Measurements from ENCODE around the gene SPATA32.

The SPATA32 gene

GRCh38 chr17:45274033-45274432 is 12.1 kb upstream of the SPATA32 start:
- Histone ChIP-seq H3K36me3 (ENCODE audit: insufficient read depth, low read length) (peaks cover 36% of the 10 kb centered on the region), H3K4me1 (ENCODE audit: insufficient read depth, low read length) (no peaks in the 10 kb centered on the region), H3K27me3 (ENCODE audit: insufficient read depth, low read length) (no peaks in the 10 kb centered on the region), H2AFZ (ENCODE audit: low read depth, low read length) (no peak overlapping the region), H3K4me3 (ENCODE audit: low read length) (no peak overlapping the region), H3K9me3 (ENCODE audit: low read length) (no peaks in the 10 kb centered on the region)

DNA sequence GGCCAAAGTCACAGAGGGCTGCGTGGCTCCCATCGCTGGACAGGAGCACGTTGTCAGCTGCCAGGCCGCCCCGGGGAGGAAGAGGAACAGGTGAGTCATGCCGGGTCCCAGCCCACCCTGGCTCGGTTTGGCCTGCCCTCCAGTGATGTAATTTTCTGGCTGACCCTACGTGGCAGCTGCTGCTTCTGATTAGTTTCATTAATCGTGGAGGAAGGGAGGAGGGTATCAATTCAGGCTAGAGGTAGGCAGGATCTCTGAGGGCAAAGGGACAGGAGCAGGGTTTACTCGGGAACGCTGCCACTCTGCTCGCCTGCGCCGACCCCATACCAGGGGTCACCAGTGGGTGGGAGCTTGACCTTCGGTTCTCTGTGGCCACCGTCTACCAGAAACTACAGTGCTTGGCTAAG is 11.7 kb upstream of the SPATA32 start:
- H2AFZ ChIP-seq (ENCODE audit: low read depth, low read length), result no peak overlapping the region
- H3K9me3 ChIP-seq (ENCODE audit: low read length), result no peaks in the 10 kb centered on the region
- H3K27me3 ChIP-seq (ENCODE audit: insufficient read depth, low read length), result no peaks in the 10 kb centered on the region
- no peaks in the 10 kb centered on the region for H3K4me1 ChIP-seq (ENCODE audit: insufficient read depth, low read length)
- peaks cover 40% of the 10 kb centered on the region for H3K36me3 ChIP-seq (ENCODE audit: insufficient read depth, low read length)
- H3K4me3 ChIP-seq (ENCODE audit: low read length), result no peak overlapping the region

DNA sequence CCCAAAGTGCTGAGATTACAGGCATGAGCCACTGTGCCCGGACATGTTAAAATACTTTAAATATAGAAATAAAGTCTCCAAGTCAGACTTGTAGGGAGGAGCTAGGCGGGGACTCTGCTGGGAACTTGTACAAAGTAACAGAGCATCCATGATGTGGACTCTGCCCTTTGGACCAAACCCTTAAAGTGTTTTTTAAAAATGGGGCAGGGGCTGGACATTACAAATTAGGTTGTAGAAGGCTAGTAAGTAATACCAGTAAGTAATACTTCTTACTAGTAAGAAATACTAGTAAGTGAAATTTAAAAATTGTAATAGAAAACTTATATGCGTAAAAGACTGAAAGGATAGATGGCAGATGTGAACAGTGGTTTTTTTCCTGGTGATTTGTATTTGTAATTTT is 9.7 kb upstream of the SPATA32 start:
- Histone ChIP-seq H2AFZ (ENCODE audit: low read depth, low read length) (no peak overlapping the region), H3K36me3 (ENCODE audit: insufficient read depth, low read length) (peaks cover 58% of the 10 kb centered on the region), H3K9me3 (ENCODE audit: low read length) (no peaks in the 10 kb centered on the region), H3K27me3 (ENCODE audit: insufficient read depth, low read length) (no peaks in the 10 kb centered on the region), H3K4me3 (ENCODE audit: low read length) (no peak overlapping the region), H3K4me1 (ENCODE audit: insufficient read depth, low read length) (no peaks in the 10 kb centered on the region)

GRCh38 chr17:45270828-45271418 is 9.0 kb upstream of the SPATA32 start:
- Histone ChIP-seq H3K36me3 (ENCODE audit: insufficient read depth, low read length) (peaks cover 63% of the 10 kb centered on the region), H3K27me3 (ENCODE audit: insufficient read depth, low read length) (no peaks in the 10 kb centered on the region), H3K4me3 (ENCODE audit: low read length) (no peak overlapping the region), H2AFZ (ENCODE audit: low read depth, low read length) (no peak overlapping the region), H3K9me3 (ENCODE audit: low read length) (no peaks in the 10 kb centered on the region), H3K4me1 (ENCODE audit: insufficient read depth, low read length) (no peaks in the 10 kb centered on the region)

DNA sequence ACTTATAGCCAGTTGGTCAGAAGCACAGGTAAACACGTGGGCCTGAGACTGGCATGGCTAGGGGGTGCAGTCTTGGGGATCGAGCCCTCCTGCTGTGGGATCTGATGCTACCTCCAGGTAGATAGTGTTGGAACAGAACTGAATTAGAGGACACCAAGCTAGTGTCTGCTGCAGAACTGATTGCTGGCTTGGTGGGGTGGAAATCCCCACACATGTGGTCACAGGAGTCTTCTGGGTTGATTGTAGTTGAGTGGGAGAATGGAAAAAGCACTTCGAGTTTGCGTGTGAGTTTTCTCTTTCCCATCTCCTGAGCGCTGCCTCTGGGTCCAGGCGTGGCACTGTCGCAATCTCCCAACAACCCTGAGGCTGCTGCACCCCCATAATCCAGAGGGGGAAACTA is 8.0 kb upstream of the SPATA32 start:
- Histone ChIP-seq H3K27me3 (ENCODE audit: insufficient read depth, low read length) (no peaks in the 10 kb centered on the region), H3K4me1 (ENCODE audit: insufficient read depth, low read length) (no peaks in the 10 kb centered on the region), H3K9me3 (ENCODE audit: low read length) (no peaks in the 10 kb centered on the region), H2AFZ (ENCODE audit: low read depth, low read length) (no peak overlapping the region), H3K36me3 (ENCODE audit: insufficient read depth, low read length) (peaks cover 70% of the 10 kb centered on the region), H3K4me3 (ENCODE audit: low read length) (no peak overlapping the region)

DNA sequence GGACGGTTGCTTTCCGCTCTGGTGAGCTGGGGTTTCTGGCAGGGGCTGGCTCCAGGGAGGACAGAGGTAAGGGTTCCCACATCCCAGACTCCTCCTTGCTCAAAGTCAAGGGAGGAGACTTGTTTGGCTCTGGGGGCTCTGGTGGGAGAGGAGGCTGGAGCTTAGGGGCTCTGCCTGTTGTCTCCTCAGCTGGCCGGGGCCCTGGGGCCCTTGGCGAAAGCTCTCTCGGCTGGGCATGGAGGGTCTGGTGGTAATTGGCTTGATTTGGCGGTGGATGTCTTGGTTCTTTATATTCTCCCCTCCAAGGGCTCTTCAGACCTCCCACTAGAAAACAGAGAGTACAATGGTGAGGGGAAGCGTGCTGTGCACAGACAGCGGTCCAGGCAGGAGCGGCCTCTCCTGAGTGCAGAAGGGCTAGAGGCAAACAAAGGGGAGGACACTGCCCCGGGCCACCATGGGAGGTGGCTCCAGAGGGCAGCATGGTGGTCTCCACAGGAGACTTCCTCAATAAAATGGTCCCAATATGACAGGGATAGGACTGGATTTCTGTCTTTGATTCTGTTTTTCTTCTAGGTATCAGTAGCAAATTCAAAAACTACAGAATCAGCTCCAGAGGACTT is 5.7 kb upstream of the SPATA32 start:
- H3K27me3 ChIP-seq (ENCODE audit: insufficient read depth, low read length), result no peaks in the 10 kb centered on the region
- no peak overlapping the region for H2AFZ ChIP-seq (ENCODE audit: low read depth, low read length)
- H3K4me1 ChIP-seq (ENCODE audit: insufficient read depth, low read length), result no peaks in the 10 kb centered on the region
- no peak overlapping the region for H3K4me3 ChIP-seq (ENCODE audit: low read length)
- peaks cover 67% of the 10 kb centered on the region for H3K36me3 ChIP-seq (ENCODE audit: insufficient read depth, low read length)
- no peaks in the 10 kb centered on the region for H3K9me3 ChIP-seq (ENCODE audit: low read length)

- Histone ChIP-seq H3K36me3 (ENCODE audit: insufficient read depth, low read length) (peaks cover 67% of the 10 kb centered on the region), H2AFZ (ENCODE audit: low read depth, low read length) (no peak overlapping the region), H3K4me1 (ENCODE audit: insufficient read depth, low read length) (no peaks in the 10 kb centered on the region), H3K27me3 (ENCODE audit: insufficient read depth, low read length) (no peaks in the 10 kb centered on the region), H3K9me3 (ENCODE audit: low read length) (no peaks in the 10 kb centered on the region), H3K4me3 (ENCODE audit: low read length) (no peak overlapping the region)
Observed at GRCh38 chr17:45266372-45266926, 4.6 kb upstream of the SPATA32 start.

- Histone ChIP-seq H3K36me3 (ENCODE audit: insufficient read depth, low read length) (peaks cover 65% of the 10 kb centered on the region), H3K27me3 (ENCODE audit: insufficient read depth, low read length) (no peaks in the 10 kb centered on the region), H2AFZ (ENCODE audit: low read depth, low read length) (no peak overlapping the region), H3K4me3 (ENCODE audit: low read length) (no peak overlapping the region), H3K9me3 (ENCODE audit: low read length) (no peaks in the 10 kb centered on the region), H3K4me1 (ENCODE audit: insufficient read depth, low read length) (no peaks in the 10 kb centered on the region)
Observed at GRCh38 chr17:45265821-45266220, 3.9 kb upstream of the SPATA32 start.

- no peaks in the 10 kb centered on the region for H3K27me3 ChIP-seq (ENCODE audit: insufficient read depth, low read length)
- no peaks in the 10 kb centered on the region for H3K4me1 ChIP-seq (ENCODE audit: insufficient read depth, low read length)
- no peak overlapping the region for H2AFZ ChIP-seq (ENCODE audit: low read depth, low read length)
- peaks cover 56% of the 10 kb centered on the region for H3K36me3 ChIP-seq (ENCODE audit: insufficient read depth, low read length)
- H3K4me3 ChIP-seq (ENCODE audit: low read length), result no peak overlapping the region
- no peaks in the 10 kb centered on the region for H3K9me3 ChIP-seq (ENCODE audit: low read length)
Observed at GRCh38 chr17:45264988-45265387, 3.1 kb upstream of the SPATA32 start.

DNA sequence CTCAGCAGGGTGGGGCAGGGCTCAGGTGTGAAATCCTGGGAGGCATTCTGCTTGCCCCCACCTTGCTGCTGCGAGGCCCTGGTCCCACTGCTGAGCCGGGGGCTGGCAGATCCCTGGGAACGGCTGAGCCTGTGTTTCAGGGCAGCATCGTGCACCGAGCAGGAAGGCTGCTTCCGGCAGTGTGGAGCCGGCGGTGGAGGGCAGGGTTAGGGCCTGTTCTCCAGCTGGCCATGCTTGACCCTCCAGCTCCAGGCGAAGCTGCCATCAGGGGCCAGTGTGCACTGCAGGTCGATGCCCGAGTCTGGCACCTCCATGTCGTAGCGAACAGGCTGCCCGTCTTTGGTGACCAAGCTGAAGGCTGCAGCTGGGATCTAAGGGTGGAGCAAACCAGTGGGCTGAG is 2.5 kb upstream of the SPATA32 start:
- no peak overlapping the region for H3K4me3 ChIP-seq (ENCODE audit: low read length)
- no peaks in the 10 kb centered on the region for H3K27me3 ChIP-seq (ENCODE audit: insufficient read depth, low read length)
- H3K36me3 ChIP-seq (ENCODE audit: insufficient read depth, low read length), result peaks cover 51% of the 10 kb centered on the region
- H3K9me3 ChIP-seq (ENCODE audit: low read length), result no peaks in the 10 kb centered on the region
- H2AFZ ChIP-seq (ENCODE audit: low read depth, low read length), result no peak overlapping the region
- no peaks in the 10 kb centered on the region for H3K4me1 ChIP-seq (ENCODE audit: insufficient read depth, low read length)

- Histone ChIP-seq H3K9me3 (ENCODE audit: low read length) (no peaks in the 10 kb centered on the region), H3K4me1 (ENCODE audit: insufficient read depth, low read length) (no peaks in the 10 kb centered on the region), H2AFZ (ENCODE audit: low read depth, low read length) (no peak overlapping the region), H3K4me3 (ENCODE audit: low read length) (no peak overlapping the region), H3K36me3 (ENCODE audit: insufficient read depth, low read length) (peaks cover 42% of the 10 kb centered on the region), H3K27me3 (ENCODE audit: insufficient read depth, low read length) (no peaks in the 10 kb centered on the region)
Observed at GRCh38 chr17:45263477-45263860, 1.6 kb upstream of the SPATA32 start.

DNA sequence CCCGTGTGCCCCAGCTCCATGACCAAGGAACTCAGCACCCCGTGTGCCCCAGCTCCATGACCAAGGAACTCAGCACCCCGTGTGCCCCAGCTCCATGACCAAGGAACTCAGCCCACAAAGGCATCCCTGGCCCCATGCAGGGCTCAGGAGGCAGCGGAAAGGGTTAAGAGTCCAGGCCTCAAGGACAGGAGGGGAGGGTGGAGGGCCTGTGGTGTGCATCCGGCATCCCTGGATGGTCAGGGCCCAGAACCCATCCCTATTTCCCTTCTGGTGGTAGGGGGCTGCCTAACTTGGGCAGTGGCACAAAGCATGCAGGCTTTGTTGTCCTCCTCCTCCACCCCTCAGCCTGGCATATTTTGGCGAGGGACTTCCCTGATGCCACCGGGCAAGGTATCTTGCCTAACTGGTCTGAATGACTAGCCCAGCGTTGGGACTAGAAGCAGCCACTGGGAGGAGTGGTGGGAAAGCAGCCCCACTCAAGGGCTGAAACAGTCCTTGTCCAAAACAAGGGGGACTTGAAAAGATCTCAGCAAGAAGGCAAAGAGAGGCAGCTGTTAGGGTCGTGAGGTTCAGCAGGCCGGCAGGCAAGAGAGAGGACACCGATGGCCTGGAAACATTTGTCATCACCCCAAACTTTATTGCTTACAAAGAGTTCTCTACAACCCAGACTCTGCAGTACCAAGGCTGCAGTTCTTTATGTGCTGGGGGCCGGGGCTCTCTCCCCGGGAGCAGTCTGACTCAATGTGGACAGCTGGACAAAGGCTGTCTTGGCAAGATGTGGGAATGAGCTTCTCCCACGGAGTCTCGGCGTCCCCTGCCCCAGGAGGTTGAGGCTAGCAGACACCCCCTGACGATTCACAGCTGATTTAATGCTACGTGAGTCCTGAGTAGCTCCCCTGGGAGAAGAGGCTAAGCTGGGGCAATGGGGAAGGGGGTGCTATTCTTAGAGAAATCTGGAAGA is 902 bp upstream of the SPATA32 start:
- Histone ChIP-seq H2AFZ (ENCODE audit: low read depth, low read length) (no peak overlapping the region), H3K27me3 (ENCODE audit: insufficient read depth, low read length) (no peaks in the 10 kb centered on the region), H3K9me3 (ENCODE audit: low read length) (no peaks in the 10 kb centered on the region)

GRCh38 chr17:45260204-45260783 is 1.6 kb downstream of the SPATA32 start:
- no peaks in the 10 kb centered on the region for H3K27me3 ChIP-seq (ENCODE audit: insufficient read depth, low read length)
- no peaks in the 10 kb centered on the region for H3K9me3 ChIP-seq (ENCODE audit: low read length)
- H3K36me3 ChIP-seq (ENCODE audit: insufficient read depth, low read length), result peaks cover 16% of the 10 kb centered on the region
- no peak overlapping the region for H2AFZ ChIP-seq (ENCODE audit: low read depth, low read length)
- no peak overlapping the region for H3K4me3 ChIP-seq (ENCODE audit: low read length)
- H3K4me1 ChIP-seq (ENCODE audit: insufficient read depth, low read length), result no peaks in the 10 kb centered on the region

More for the DNA sequence above, 902 bp upstream of the SPATA32 start:
- Histone ChIP-seq H3K4me1 (ENCODE audit: insufficient read depth, low read length) (no peaks in the 10 kb centered on the region), H3K36me3 (ENCODE audit: insufficient read depth, low read length) (peaks cover 37% of the 10 kb centered on the region), H3K4me3 (ENCODE audit: low read length) (no peak overlapping the region)
